HG02970 (cell line): ENCODE results near the gene RLN2.
A peak's percentile ranks its signal among the peaks of the same experiment; 100 is the strongest.
"Not testable (repeated sequence)": the region's sequence is repeated elsewhere in the genome, so short reads cannot be mapped to it uniquely, and the experiment has no call there.

Experiments used
- ATAC-seq: cut with Tn5 transposase; IDR thresholded peaks from one replicate; pipeline ENCODE4 v1.9.1; 2021; ENCODE audit warnings: mild to moderate bottlenecking, moderate library complexity, moderate number of reproducible peaks; ENCODE audit not compliant: unreplicated experiment, low FRiP score

RLN2 gene

DNA sequence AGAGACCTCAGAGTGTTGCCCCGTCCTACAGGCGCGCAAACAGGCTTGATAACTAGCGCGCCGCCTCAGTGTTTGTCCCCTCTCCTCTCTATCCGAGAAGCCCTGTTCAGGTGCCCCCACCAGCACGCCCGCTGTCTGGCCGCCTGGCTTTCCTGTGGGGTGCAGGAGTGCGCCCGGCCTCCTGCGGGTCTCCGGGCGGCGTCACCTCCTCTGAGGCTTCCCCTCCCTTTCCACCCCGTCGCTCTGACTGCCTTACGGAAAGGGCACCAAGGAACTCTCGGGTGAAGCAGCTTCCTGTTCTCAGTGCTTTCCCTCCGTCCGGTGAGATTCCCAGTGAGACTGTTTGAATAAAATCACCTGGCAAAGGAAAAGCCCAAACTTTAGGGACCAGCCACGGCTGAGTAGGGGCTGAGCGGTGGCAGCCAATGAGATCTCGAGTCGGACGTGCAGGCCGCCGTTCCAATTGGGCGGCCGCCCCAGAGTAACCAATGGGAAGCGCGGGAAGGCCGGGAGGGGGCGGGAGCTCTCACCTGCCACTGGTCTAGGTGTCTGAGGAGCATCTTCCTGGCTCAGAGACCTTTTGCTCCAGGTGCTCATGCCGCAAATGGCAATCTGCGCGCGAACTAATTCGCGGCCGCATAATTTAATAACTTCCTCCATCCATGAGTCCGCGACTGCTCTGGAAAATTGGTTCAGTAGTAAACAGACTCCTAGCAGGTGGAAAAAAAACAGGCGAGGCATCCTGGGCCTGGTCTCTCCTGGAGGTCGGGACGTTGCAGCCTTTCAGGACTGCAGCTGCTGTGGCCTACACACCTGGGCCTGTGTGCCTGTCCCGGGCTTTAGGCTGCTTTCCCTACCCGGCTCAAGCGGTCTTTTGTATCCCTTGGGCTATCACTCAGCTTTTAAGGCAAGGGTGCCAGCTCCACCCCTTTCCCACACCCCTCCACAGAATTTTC lies at the start of gene RLN2:
TSS of gene RLN2 (minus strand) at position 877 of the 956 bp plus-strand sequence. CDS start at position 741, 136 bp downstream.
- ATAC-seq: peak; percentile 96

- no peak for ATAC-seq
These were observed 49.7 kb upstream of the RLN2 start for GRCh38 chr9:5354184-5354583.

GRCh38 chr9:5352637-5353248 lies 48.2 kb upstream of the RLN2 start:
- no peak for ATAC-seq

GRCh38 chr9:5338992-5339981 lies 34.8 kb upstream of the RLN2 start, which contains the start of gene RLN1:
RLN1 (minus strand) TSS chr9:5339876; CDS start chr9:5339746, 130 bp downstream.
- ATAC-seq: peak; percentile 98

- no peak for ATAC-seq
These were observed 32.2 kb upstream of the RLN2 start for GRCh38 chr9:5336688-5337087.

DNA sequence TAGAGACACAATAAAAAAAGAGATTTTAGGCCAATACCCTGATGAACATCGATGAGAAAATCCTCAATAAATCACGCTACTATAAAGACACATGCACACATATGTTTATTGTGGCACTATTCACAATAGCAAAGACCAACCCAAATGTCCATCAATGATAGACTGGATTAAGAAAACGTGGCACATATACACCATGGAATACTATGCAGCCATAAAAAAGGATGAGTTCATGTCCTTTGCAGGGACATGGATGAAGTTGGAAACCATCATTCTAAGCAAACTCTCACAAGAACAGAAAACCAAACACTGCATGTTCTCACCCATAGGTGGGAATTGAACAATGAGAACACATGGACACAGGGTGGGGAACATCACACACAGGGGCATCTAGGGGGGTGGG lies 26.8 kb upstream of the RLN2 start:
- ATAC-seq: not testable (repeated sequence)

- no peak for ATAC-seq
These were observed 22.5 kb upstream of the RLN2 start for GRCh38 chr9:5326893-5327548.

DNA sequence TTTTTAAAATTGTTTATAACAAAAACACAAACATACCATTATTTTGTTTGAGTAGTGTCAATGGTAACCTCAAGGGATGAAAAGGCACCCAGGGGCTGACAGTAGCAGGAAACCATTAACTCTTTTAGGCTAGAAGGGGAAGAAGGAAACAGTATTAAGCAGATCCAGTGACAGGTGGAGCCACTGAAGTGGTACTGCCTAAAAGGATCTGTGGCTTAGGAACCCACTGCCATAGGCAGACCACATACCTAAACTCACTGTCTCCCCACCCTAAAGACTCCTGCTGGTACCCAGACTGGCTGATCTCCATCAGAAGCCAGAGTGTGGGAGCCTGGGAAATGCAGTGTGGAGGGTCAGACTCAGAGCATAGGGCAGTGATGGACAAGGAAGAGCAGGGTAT lies 21.7 kb upstream of the RLN2 start:
- ATAC-seq: no peak

- ATAC-seq: not testable (repeated sequence)
These were observed 17.1 kb upstream of the RLN2 start for GRCh38 chr9:5321601-5322000.

DNA sequence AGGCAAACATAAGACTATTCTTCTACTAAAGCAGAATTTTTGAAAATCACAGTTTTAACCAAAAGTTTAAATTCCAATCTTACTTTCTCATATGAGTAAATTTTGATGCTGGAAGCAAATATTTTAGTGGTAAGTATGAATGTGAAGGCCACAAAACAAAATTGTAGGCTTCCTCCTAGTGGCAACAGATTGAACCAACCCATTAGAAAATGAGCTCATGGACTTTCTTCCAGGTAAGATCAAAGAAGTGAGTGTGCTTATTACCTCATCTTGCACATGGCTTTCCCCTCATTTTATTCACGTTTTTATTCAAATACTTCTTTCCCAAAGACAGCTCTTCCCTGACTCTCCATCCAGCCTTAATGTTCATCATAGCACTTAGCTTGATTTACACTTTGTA lies 16.5 kb upstream of the RLN2 start:
- no peak for ATAC-seq

GRCh38 chr9:5316406-5316805 lies 11.9 kb upstream of the RLN2 start:
- not testable (repeated sequence) for ATAC-seq

- no peak for ATAC-seq
These were observed 10.8 kb upstream of the RLN2 start for GRCh38 chr9:5315187-5315923.

DNA sequence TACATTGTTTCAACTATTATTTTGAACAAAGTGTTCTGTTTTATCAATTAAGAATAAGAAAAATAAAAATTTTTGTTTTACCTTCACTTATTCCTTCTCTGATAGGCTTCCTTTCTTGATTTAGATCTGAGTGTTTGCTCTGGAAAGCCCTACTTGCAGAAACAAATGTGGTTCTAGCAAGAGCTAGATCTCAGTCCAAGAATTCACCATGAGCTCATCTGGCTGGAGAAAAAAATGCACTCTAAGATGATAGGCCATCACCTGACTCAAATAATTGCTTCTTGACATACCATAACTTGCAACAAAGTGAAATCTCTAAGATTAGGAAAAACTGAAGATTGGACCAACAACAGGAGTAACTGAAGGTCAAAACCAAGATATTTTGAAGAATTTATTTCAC lies 6.3 kb upstream of the RLN2 start:
- no peak for ATAC-seq

DNA sequence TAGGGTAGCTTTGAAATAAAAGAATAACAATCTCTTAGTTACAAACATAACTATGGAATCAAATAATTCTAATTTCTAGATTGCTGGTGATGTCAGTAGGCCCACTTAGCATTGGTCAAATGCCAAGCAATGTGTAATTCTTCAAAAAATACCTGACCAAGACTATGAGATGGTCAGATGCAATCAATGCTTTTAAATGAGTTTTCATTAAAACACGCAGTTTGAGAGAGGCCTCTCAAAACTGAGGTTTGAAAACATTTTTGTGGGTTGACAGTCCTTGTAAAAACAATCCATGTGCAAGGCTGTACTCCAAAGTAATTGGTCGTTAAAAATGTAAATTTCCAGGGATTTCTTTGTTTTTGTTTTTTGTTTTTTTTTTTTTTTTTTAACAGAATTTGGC lies 1.2 kb upstream of the RLN2 start:
- ATAC-seq: no peak

DNA sequence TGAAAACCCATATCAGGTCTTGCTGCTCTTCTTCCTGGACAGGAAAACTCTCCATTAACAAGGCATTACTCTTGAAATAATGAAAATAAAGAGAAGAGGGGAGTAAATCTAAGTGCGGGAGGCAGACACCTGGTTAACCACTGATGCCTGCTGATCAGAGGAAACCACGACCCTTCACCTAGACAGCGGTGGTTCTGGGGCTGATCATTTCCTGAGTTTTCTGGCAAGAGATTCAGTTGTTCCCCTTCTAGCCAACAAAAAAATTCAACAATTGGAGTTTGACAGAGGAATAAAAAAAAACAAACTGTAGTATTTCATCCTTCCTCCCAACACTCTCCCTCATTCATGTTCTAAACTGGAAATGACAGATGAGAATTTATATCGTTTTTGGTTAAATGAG lies 3.0 kb downstream of the RLN2 start:
- ATAC-seq: no peak

- ATAC-seq: no peak
These were observed 12.4 kb downstream of the RLN2 start for GRCh38 chr9:5292141-5292540.

DNA sequence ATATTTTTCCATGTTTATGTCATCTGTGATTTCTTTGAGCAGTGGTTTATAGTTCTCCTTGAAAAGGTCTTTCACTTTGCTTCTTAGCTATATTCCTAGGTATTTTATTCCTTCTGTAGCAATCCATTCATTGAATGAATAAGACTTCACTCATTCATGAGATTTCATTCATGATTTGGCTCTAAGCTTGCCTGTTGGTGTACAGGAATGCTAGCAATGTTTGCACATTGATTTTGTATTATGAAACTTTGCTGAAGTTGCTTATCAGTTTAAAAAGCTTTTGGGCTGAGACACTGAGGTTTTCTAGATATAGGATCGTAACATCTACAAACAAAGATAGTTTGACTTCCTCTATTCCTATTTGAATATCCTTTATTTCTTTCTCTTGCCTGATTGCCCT lies 15.9 kb downstream of the RLN2 start:
- ATAC-seq: no peak

- no peak for ATAC-seq
These were observed 18.3 kb downstream of the RLN2 start for GRCh38 chr9:5286262-5286661.

DNA sequence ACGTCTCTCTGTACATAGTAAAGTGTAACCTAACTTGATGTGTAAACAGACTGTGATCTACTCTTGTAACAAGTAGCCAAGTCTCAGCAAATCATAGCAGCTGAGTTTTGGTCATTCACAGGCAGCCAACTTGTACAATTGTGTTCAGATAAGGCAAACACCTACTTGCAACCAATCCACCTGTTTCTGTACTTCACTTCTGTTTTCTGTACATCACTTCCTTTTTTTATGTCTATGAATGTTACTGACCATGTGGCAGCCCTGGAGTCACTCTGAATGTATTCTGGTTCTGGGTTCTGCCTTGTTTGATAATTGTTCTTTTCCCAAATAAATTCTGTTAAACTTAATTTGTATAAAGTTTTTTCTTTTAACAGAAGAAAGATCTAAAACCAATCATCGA lies 26.0 kb downstream of the RLN2 start:
- no peak for ATAC-seq
